Progenitor cell of endocrine pancreas (in vitro differentiated cells): ENCODE data around the gene C5orf22. TPM values are rescaled to one million over a fixed set of nuclear protein-coding genes. Genes with fewer than 3 reads are reported as not detected.
"Not testable (repeated sequence)": the region's sequence is repeated elsewhere in the genome, so short reads cannot be mapped to it uniquely, and the experiment has no call there.

ENCODE experiments used
- DNase-seq: peaks from one replicate; pipeline ENCODE4 v3.0.0; 2021; ENCODE audit warnings: low spot score; ENCODE audit not compliant: unreplicated experiment
- H3K27ac Mint-ChIP-seq: 2 replicates; pipeline ENCODE4 v1.8.0; 2021; ENCODE audit warnings: mild to moderate bottlenecking, moderate library complexity, mixed read lengths
- H3K27me3 Mint-ChIP-seq: 2 replicates; pipeline ENCODE4 v1.8.0; 2021; ENCODE audit warnings: mixed read lengths
- H3K36me3 Mint-ChIP-seq: 2 replicates; pipeline ENCODE4 v1.8.0; 2022; ENCODE audit warnings: mixed read lengths; ENCODE audit not compliant: insufficient read depth
- H3K4me1 Mint-ChIP-seq: 2 replicates; pipeline ENCODE4 v1.8.0; 2021; ENCODE audit warnings: low read depth, mixed read lengths
- H3K4me3 Mint-ChIP-seq: 2 replicates; pipeline ENCODE4 v1.8.0; 2021; ENCODE audit warnings: low read depth, mild to moderate bottlenecking, moderate library complexity, mixed read lengths
- H3K9me3 Mint-ChIP-seq: 2 replicates; pipeline ENCODE4 v1.8.0; 2021; ENCODE audit warnings: low read depth, mixed read lengths
- total RNA-seq: library from RNA; stranded (reverse); gene quantifications from 2 replicates; pipeline ENCODE4 v1.2.1, GENCODE V29; 2021
- TF ChIP-seq, protein P1 (sequence below): fragments of 200-600 bp; sonication (generic); IDR thresholded peaks from one replicate; pipeline ENCODE4 v1.5.0; 2021; ENCODE audit warnings: antibody characterized with exemption, mild to moderate bottlenecking; ENCODE audit not compliant: unreplicated experiment

C5orf22 gene
- total RNA-seq, 1 donor from 2014 or later, result 30.5 TPM

DNA sequence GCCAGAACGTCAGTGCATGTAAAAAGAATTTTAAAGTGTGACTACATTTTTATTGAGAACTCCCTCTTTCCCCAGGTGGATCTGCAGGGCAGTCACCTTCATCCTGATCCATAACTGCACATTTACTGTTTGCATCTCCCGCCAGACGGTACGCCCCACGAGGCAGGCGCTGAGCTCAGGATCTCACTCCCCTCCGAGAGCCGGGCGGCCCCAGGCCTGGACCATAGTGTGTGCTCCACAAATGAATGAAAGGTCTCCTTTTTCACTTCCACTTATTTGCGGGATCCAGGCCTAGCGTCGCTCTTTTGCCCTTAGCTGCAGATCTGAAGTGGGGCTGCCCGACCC lies 586 bp upstream of the C5orf22 start:
- Mint-ChIP-seq H3K27me3 (no peaks in the 10 kb centered on the region), H3K9me3 (no peaks in the 10 kb centered on the region), H3K4me3 (peak overlapping the region; percentile 95), H3K27ac (peak overlapping the region; percentile 99), H3K36me3 (peaks cover 35% of the 10 kb centered on the region), H3K4me1 (peaks cover 30% of the 10 kb centered on the region)
- no peak for DNase-seq
- TF ChIP-seq, protein P1, sequence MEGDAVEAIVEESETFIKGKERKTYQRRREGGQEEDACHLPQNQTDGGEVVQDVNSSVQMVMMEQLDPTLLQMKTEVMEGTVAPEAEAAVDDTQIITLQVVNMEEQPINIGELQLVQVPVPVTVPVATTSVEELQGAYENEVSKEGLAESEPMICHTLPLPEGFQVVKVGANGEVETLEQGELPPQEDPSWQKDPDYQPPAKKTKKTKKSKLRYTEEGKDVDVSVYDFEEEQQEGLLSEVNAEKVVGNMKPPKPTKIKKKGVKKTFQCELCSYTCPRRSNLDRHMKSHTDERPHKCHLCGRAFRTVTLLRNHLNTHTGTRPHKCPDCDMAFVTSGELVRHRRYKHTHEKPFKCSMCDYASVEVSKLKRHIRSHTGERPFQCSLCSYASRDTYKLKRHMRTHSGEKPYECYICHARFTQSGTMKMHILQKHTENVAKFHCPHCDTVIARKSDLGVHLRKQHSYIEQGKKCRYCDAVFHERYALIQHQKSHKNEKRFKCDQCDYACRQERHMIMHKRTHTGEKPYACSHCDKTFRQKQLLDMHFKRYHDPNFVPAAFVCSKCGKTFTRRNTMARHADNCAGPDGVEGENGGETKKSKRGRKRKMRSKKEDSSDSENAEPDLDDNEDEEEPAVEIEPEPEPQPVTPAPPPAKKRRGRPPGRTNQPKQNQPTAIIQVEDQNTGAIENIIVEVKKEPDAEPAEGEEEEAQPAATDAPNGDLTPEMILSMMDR, result no peak

DNA sequence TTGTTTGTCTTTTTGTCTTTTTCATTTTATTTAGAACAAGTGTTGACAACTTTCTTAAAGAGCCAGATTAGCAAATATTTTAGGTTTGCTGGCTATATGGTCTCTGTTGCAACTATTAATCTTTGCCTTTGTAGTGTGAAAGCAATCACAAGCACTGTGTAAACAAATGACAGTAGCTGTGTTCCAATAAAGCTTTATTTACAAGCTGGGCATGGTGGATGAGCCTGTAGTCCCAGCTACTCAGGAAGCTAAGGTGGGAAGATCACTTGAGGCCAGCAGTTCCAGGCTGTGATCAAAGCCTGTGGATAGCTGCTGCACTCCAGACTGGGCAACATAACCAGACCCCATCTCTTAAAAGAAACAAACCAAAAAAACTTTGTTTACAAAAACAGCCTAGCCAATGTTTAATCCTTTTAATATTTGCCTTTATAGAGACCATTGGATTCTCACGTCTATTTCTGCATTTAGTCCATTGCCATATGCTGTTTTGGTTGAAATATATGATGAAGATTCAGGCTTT lies 2.5 kb downstream of the C5orf22 start:
- peaks cover 30% of the 10 kb centered on the region for H3K4me1 Mint-ChIP-seq

DNA sequence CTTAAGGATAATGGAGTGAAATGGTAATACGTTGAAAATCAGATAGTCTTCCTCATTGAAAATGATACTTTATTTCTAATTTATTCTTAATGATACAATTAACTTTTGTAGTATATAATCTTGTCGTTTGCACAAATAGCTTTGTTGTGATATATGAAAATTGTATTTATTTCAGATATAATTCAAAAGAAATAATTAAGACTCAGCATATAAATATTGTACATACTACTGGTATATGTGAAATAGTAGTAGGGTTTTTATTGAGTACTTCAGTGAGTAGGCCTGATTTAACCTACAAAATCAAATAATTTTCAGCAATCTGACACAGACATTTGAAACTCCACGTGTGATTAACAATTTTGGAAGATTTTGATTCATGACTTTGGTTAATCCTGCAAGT lies 4.8 kb downstream of the C5orf22 start:
- TF ChIP-seq, protein P1, result no peak
- Mint-ChIP-seq H3K9me3 (no peaks in the 10 kb centered on the region), H3K4me3 (no peak overlapping the region), H3K36me3 (peaks cover 25% of the 10 kb centered on the region), H3K27me3 (no peaks in the 10 kb centered on the region), H3K27ac (no peak overlapping the region), H3K4me1 (peaks cover 12% of the 10 kb centered on the region)
- no peak for DNase-seq

More for the DNA sequence above, 2.5 kb downstream of the C5orf22 start:
- Mint-ChIP-seq H3K4me3 (peak overlapping the region; percentile 52), H3K36me3 (peaks cover 20% of the 10 kb centered on the region), H3K27ac (peak overlapping the region; percentile 34), H3K9me3 (no peaks in the 10 kb centered on the region), H3K27me3 (no peaks in the 10 kb centered on the region)
- TF ChIP-seq, protein P1, result no peak
- DNase-seq, result no peak

DNA sequence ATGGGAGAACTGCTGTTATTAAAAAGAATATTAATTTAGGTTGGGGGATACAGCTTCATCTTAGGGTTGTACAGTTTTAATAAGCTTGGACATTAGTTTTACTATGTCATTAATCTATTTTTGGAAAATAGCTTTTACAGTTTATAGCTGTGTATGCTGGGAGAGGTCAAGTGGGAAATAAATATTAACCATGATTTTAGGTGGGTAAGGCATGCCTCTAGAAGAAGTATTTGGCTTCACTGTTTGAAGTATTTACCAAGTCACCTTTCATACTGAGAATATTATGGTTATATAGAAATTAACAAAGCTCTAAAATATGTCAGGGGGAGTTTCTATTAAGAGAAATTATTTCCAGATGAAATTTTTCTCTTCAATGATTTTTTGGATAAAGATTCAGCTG lies 5.2 kb downstream of the C5orf22 start:
- DNase-seq, result no peak
- no peak overlapping the region for H3K27ac Mint-ChIP-seq
- H3K4me1 Mint-ChIP-seq, result peaks cover 11% of the 10 kb centered on the region
- H3K36me3 Mint-ChIP-seq, result peaks cover 28% of the 10 kb centered on the region
- TF ChIP-seq, protein P1, result no peak
- no peak overlapping the region for H3K4me3 Mint-ChIP-seq
- no peaks in the 10 kb centered on the region for H3K9me3 Mint-ChIP-seq
- no peaks in the 10 kb centered on the region for H3K27me3 Mint-ChIP-seq

DNA sequence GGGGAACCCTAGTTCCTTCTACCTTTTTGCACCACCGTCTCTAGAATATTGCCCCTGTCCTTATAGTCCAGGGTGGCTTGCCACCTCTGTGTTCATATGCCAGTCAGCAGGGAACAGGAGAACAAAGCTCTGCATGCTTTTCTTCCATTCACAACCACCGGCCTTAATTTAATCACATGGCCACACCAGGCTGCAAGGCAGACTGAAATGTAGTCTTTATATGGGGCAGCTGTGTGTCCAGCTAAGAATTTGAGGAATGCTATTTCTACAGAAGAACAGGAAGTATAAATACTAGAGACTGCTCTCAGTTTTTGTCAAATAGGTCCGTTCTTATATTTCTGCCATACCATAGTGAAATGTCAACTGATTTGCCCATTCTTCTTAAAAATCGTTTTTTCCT lies 5.8 kb downstream of the C5orf22 start:
- H3K27ac Mint-ChIP-seq, result no peak overlapping the region
- no peak for DNase-seq
- no peak overlapping the region for H3K4me3 Mint-ChIP-seq
- no peaks in the 10 kb centered on the region for H3K9me3 Mint-ChIP-seq
- TF ChIP-seq, protein P1, result no peak
- H3K27me3 Mint-ChIP-seq, result no peaks in the 10 kb centered on the region
- H3K36me3 Mint-ChIP-seq, result peaks cover 33% of the 10 kb centered on the region
- H3K4me1 Mint-ChIP-seq, result peaks cover 9% of the 10 kb centered on the region

DNA sequence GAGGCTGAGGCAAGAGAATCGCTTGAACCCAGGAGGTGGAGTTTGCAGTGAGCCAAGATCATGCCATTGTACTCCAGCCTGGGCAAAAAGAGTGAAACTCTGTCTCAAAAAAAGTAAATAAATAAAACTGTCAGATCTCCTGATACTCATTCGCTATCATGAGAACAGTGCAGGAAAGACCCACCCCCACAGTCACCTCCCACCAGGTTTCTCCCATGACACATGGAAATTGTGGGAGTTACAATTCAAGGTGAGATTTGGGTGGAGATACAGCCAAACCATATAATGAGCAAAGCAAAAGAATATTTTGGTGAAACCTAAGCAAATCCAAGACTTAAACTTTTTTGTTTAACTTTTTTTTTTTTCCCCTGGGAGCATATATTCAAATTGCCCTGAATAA lies 17.0 kb downstream of the C5orf22 start:
- H3K9me3 Mint-ChIP-seq, H3K4me3 Mint-ChIP-seq, DNase-seq, H3K27ac Mint-ChIP-seq, H3K4me1 Mint-ChIP-seq, H3K27me3 Mint-ChIP-seq: not testable (repeated sequence)
- peaks cover 49% of the 10 kb centered on the region for H3K36me3 Mint-ChIP-seq
